CD1c-positive myeloid dendritic cell (primary cell): Measurements from ENCODE around the gene ERGIC1.
A peak's percentile ranks its signal among the peaks of the same experiment; 100 is the strongest.

Experiments
- DNase-seq: peaks from one replicate; pipeline ENCODE4 v3.0.0-alpha.2; 2016; ENCODE audit errors: extremely low spot score

ERGIC1 gene

DNA sequence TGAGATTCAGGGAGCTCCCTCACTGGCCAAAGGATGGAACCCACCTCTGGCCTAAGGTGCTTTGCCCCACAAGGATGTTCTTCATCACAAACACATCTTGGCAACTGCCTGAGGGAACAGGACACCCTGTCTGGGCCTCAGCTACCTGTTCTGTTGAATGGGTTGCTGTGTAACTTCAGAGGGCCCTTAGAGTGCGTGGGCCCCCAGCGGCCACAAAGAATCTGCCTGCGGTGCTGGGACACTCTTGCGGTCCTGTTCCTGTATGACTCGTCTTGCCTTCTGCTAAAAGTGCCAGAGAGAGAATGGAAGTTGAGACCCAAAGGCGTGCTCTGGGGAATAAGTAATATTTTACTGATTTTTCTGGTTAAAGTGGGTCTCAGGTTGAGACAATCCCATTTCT lies 111.1 kb downstream of the ERGIC1 start:
- DNase-seq = no peak

GRCh38 chr5:172946146-172946545 lies 112.1 kb downstream of the ERGIC1 start:
- DNase-seq = no peak

GRCh38 chr5:172949426-172949825 lies 115.4 kb downstream of the ERGIC1 start:
- no peak for DNase-seq

DNA sequence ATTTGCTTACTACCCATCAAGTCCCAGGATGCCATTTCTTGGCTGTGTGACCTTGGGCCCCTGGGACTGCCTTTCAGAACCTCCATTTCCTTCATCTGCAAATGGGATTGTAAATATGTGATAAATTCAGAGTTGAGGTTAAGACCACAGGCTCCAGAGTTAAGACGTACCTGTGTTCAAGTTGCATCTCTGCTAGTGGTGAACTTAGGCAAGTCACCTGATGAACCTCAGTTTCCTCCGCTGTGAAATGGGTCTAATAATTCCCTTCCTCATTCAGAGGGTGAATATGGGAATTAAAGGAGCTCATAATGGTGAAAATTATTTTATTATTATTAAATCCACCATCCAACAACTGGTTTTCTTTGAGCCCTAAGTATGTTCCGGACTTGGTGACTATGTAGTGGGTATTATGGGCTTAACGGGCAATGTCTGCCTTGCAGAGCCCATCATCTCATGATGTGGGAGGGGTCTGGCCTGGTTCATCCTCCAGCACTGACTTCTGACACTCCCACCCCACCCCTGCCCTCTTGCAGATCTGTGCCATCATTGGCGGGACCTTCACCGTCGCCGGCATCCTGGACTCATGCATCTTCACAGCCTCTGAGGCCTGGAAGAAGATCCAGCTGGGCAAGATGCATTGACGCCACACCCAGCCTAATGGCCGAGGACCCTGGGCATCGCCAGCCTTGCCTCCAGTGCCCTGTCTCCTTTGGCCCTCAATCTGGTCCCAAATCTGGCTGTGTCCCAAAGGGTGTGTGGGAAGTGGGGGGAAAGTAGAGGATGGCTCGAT lies 116.3 kb downstream of the ERGIC1 start:
- DNase-seq = no peak

GRCh38 chr5:172951371-172952033 lies 117.5 kb downstream of the ERGIC1 start:
- DNase-seq = peak; percentile 42

- no peak for DNase-seq
Measured at GRCh38 chr5:172952034-172952511, 118.0 kb downstream of the ERGIC1 start.

DNA sequence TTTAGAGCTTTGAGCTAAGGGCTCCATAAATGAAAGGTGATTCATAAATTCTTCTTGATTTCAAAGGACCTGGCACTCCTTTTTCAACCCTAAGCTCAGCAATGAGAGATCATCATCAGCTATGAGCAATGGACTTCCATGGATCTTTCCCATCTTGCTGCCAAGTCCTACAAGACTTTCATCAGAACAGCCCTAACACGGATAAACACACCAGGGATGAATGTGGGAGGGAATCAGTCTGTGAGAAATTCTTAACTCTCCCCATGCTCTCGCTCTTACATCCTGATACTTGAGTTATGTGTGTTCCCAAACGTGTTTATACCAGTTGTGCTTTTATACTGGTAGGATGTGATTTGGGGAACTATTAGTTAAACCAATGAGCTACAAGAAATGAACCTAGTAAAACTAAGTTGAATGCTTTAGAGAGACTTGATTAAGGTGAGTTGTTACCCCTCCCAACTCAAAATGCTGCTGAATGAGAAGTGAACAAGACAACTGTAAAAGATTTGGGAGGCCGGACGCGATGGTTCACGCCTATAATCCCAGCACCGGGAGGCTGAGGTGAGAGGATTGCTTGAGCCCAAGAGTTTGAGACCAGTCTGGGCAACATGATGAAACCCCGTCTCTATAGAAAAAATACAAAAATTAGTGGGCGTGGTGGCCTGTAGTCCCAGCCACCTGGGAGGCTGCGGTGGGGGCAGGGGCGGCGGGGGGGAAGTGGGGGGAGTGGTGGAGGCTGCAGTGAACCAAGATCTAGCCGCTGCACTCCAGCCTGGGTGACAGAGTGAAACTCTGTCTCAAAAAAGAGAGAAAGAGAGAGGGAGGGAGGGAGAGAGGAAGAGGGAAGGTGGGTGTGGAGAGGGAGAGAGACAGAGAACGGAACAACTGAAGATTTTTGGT lies 120.0 kb downstream of the ERGIC1 start:
- DNase-seq = no peak

DNA sequence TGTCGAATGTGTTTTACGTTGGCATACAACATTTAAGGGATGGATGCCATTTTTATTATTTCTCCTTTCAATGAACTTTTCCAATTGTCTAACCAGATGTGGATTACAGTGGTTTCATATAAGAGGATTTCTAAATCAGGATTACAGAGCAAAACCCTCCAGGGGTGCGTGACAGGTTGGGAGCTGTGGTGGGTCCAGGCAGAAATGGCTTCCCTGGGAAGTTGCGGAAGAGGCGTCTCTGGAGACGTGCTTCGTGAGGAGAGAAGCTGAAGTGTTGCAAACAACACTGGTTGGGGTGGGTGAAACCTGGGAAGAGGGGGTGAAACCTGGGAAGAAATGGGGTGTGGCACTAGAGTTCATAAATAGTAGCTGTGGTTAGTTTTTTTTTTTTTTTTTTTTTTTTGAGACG lies 120.7 kb downstream of the ERGIC1 start:
- no peak for DNase-seq

GRCh38 chr5:172956228-172956627 lies 122.2 kb downstream of the ERGIC1 start:
- DNase-seq = no peak

DNA sequence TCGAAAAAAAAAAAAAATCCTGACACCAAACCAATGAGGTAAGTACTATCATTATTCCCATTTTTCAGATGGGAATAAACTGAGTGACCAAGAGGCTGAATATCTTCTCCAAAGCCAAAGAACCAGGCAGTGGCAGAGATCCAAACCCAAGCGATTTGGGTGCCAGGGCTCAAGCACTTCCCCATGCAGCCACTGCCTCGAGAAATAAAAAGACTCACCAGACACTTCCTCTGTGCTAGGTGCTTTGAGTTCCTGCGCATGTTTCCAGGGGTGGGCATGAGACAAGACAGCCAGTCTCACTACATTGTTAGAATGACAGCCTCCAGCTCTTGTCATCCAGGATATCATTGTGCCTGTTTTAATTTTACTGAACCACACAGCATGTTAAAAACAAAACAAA lies 122.9 kb downstream of the ERGIC1 start:
- peak; percentile 40 for DNase-seq

- DNase-seq = no peak
Measured at GRCh38 chr5:172957458-172957857, 123.4 kb downstream of the ERGIC1 start.

GRCh38 chr5:172958331-172959046 lies 124.4 kb downstream of the ERGIC1 start:
- peak; percentile 75 for DNase-seq

GRCh38 chr5:172959824-172960799 lies 126.1 kb downstream of the ERGIC1 start:
- DNase-seq = no peak

DNA sequence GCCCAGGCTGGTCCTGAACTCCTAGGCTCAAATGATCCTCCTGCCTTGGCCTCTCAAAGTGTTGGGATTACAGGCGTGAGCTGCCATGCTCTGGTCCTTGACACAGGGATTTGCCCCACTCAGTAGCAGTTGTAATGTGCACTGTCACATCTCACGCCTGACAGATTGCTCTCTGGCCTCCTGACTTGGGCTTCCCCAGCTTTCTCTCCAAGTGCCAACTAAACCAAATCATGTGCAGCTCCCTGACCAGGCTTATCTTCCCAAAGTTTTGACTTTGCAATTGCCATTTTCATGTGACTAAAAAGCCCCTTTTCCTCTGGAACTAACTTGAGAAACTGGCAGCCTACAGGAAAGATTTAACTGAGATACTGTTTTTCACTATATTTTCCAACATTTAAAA lies 135.9 kb downstream of the ERGIC1 start:
- no peak for DNase-seq

DNA sequence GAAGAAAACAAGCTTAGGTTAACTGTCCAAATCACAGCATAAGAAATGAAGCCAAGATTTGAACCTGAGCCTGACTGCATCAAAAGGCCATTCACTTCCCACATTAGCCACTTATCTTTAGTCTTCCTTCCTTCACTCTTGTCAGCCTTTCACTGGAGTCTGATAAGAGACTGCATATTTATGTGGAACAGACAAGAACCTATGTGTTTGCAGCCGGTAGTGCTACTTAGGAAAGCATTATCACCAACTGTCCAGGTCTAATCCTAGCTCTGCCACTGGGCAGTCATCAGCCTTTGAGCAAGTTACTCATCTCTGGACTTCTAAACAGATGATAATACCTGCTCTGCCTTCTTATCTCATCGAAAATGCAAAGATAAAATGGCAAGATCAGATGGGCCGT lies 137.4 kb downstream of the ERGIC1 start:
- DNase-seq = no peak

GRCh38 chr5:172972552-172972951 lies 138.5 kb downstream of the ERGIC1 start:
- DNase-seq = no peak

GRCh38 chr5:172973127-172973916 lies 139.3 kb downstream of the ERGIC1 start:
- DNase-seq = no peak

GRCh38 chr5:172973931-172974330 lies 139.9 kb downstream of the ERGIC1 start:
- DNase-seq = no peak

DNA sequence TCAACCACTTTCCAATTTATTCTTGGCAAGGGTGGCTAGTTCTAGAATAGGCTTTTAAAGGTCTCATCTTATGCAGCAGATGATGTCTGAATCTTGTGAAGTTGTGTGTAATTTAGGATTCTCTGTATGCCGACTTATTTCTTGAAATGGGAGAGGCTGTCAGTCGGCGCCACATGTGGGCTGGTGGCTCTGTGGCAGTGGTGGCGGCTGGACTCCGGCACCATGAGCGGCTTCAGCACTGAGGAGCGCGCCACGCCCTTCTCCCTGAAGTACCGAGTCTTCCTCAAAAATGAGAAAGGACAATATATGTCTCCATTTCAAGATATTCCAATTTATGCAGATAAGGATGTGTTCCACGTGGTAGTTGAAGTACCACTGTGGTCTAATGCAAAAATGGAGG lies 141.2 kb downstream of the ERGIC1 start:
- DNase-seq = no peak

DNA sequence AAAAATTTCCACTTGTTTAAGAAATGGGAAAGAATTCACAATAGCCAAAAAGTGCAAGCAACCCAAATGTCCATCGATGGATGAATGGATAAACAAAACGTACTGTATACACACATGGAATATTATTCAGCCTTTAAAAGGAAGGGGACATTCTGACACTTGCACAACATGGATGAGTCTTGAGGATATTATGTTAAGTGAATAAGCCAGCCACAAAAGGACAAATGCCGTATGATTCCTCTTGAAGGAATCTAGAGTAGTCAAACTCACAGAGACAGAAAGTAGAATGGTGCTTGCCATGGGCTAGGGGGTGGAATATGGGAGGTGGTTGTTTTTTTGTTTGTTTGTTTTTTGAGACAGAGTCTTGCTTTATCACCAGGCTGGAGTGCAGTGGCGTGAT lies 145.7 kb downstream of the ERGIC1 start:
- DNase-seq = no peak
